ENCODE results near the gene PIGU.

Gene PIGU

GRCh38 chr20:34549291-34549928 is 127.5 kb downstream of the PIGU start:
- DNase-seq: no peak

DNA sequence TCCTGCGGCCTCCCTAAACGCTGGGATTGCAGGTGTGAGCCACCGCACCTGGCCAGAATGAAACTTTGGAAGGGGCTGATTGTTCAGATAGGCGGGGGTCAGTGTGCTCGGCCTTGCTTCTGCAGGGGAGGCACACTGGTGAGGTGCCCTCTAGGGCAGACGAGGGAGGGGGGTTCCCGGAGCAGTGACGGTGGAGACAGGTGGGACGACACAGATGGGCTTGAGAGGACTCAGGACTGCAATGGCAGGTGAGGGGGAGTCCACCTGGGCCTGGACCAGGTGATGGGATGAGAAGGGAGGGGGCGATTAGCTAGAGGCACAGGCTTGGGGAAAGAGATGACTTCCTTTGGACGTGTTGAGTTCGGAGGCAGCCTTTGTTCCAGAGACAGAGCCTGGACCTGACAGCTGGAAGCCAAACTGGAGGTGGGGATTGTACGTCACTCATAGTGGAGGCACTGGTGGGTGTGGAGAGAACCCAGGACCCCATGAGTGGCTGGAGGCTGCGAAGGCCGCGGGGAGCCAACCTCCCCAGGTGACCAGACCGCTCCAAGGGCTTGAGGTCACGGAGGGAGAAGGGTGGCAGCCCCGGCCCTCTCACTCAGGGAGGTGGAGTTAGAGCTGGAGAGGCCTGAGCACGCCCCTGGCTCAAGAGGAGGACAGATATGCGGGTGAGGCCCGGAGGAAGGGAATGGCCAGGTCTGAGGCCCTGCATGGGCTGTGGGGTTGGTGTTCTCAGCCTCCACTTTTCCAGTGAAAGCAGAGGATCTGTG is 128.9 kb downstream of the PIGU start:
- no peak for DNase-seq

GRCh38 chr20:34546751-34547181 is 130.1 kb downstream of the PIGU start:
- no peak for DNase-seq

DNA sequence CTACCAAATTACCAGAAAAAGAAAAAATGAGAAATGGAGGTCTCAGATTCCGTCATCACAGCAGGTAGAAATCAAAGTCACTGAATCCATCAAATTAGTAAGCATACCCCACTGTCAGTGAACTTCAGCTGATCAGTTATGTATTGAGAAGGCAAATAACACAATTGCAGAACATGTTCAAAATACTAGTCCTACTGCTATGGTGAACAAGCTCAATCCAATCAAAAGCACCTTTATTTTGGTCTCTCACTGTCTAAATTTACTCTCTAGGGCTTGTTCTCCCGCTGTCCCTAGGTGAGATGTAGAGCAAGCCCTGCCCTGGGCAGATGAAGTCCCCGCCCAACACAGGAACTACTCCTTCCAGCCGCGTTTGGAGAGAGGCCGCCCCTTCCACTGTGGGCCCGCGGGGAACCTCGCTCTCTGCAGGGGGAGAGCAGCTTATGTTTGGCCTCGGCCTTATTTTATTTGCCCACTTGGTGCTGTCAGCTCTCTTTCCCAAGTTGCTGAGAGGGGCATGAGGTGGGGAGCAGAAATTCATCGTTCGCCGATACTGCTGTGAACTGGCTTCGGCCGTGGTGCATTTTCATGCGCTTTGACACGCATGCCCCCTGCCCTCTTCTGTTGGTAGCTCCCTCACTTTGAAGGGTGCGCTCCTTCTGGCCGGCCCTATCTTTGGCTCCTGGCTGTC is 132.6 kb downstream of the PIGU start:
- no peak for DNase-seq

GRCh38 chr20:34543463-34544056 is 133.3 kb downstream of the PIGU start:
- no peak for DNase-seq

GRCh38 chr20:34542439-34542838 is 134.5 kb downstream of the PIGU start:
- DNase-seq: no peak

DNA sequence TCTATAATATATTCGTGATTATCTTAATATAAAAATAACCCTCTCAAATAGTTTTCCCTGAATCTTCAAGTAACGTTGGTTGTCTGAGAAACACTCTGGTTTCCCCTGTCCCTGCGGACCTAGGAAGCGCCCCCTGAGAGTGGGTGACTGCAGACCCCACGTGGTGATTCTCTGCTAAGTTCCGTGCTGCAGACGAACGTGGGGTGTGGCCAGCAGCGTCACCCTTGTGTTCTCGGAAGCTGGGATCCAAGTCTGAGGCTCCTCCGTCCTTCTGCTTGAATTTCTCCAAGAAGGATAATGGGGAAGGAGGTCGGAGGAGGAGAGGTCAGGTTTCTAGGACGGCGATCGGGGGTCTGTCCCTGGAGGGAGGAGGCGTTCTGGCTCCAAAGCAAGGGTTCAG is 135.0 kb downstream of the PIGU start:
- DNase-seq: no peak

DNA sequence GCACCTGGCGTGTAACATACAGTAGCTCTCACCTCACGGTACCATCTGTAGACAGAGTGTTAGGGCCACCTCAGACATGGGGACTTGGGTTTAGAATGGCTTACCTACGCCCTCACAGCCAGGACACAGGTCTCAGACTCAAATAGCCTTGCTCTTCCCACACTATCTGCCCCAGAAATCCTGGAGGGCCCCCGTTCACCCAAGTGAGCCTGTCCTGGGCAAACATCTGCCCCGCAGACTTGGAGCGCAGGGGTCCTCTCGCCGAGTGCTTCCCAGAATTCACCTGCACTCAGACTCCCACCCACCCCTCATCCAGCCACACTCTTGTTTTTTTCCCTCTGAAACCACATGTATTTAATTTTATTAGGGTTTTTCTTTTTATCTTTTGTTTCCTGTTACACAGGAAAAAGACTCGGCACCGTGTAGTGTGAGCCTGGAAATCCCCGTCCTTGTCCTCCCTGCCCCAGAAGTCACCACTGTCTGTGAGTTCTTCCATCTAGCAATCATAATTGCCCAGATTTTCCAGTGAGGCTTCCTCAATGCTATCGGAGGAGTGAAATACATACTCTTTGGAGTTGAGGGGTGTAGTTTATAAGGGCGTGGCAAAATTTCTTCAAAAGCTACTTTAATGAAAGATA is 135.5 kb downstream of the PIGU start:
- DNase-seq: no peak

- DNase-seq: no peak
These were observed 136.2 kb downstream of the PIGU start for GRCh38 chr20:34540596-34541263.

- no peak for DNase-seq
These were observed 137.1 kb downstream of the PIGU start for GRCh38 chr20:34539756-34540155.

GRCh38 chr20:34538671-34539123 is 138.2 kb downstream of the PIGU start:
- no peak for DNase-seq

- no peak for DNase-seq
These were observed 139.2 kb downstream of the PIGU start for GRCh38 chr20:34537651-34538050.

DNA sequence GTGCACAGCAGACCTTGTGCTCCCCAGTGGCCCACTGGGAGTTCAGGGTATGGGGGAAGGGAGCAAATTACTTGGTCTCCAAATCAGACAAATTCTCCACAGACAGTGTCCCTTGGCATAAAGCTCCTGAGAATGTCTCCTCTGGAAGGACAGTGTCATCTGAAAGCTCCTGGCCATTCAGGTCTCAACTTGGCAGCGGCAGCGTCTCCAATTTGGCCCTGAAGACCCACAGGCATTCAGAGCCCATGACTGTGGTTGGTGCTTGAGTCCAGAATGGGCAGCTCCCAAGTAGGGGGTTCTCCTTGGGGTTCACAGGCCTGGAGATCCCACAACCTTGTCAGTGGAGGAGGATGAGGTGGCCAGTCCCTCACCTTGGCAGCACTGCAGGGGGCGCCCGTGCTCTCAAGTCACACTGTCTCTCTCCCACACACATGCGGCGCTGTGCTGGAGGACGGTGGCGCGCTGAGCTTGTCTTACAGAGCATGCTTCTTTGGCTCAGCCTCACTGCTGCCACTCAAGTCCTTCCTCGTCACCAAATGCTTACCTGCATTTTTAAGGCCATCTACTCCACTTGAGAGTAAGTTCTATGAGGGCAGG is 140.0 kb downstream of the PIGU start:
- DNase-seq: no peak

DNA sequence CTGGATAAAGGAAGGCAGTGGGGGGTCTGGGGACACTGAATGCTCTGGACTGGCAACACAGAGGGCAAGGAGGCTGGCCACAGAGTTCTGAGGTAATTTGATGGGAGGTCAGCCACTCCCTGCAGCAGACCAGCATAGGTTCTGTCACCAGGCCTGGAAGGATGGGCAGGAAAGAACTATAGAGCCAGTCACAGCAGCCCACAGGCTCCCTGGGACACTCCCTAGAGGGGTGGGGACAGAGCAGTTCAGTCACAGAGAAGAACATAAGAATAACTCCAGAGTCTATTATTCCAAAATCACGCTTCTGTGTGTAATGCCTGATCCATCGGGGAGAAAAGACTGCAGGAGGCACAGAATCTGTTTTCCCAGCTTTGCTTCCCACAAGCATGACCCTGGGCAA is 141.0 kb downstream of the PIGU start:
- no peak for DNase-seq

DNA sequence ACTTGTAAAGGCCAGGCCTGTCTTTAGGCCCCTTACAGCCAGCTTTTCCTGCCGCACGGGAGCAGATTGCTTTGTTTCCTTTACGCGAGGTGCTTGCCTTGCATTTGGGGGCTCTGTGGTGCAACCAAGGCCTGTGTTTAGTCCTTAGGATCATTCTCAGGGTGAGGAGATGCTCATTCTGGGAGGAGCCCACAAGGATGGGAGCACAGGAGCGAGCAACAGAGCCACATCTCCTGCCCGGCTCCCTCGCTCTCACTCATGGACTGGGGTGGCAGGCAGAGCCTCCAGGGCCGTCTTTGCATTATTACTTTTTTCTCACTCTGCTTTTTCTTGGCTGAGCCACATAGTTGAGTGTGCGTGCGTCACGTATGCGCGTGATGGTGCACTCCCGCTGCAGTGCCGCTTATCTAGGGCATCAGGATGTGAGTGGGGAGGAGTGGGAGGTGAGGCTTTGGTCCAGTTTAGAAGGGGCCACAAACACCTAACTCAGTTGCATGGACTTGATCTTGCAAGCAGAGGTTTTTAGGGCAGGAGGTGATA is 141.5 kb downstream of the PIGU start:
- DNase-seq: no peak

DNA sequence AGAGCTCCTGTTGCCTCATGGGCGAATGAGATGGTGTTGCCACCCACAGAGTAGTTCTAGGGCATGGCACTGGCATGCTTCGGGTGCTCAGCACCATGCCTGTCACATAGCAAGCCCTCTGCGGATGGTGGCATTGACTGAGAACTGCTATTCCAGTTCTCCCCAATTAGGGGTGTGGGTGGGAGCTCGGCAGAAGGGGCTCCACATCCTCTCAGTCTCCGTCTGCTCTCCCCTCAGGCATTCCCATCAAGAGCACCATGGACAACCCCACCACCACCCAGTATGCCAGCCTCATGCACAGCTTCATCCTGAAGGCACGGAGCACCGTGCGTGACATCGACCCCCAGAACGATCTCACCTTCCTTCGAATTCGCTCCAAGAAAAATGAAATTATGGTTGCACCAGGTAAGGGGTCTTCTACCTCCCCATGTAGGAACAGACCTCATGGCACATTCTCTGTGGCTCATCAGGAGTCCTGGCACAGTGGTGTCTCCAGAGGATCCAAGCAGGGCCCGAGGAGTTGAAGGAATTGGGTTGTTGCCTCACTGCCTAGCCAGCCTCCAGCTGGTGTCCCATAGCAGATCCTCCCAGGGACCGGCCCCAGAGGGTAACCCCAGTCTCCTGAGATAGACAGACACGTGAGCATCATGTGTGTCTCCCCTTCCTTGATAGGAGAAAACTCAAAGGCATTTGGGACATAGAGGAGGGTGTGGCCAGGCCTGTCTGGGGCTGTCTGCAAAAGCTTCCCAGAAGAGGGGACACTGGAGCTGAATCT is 142.3 kb downstream of the PIGU start:
- DNase-seq: no peak

- no peak for DNase-seq
These were observed 144.1 kb downstream of the PIGU start for GRCh38 chr20:34532756-34533155.

DNA sequence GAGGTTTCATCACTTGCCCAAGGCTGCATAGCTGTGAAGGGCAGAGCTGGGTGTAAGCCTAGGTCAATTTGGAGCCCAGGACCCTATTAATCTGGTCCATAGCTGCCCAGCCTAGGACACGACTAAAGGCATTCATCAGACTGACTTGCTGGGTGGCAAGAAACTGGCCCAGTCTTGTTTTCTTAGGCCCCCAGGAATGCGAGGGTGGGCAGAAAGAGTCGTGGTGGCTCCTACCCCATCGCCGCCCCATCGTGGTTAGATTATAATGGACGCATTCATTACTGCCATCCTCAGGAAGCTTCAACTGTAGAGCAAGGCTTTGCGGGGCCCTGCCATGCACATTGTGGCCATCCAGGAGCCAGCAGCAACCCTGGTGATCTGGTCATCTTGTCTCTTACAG is 144.6 kb downstream of the PIGU start:
- DNase-seq: no peak

DNA sequence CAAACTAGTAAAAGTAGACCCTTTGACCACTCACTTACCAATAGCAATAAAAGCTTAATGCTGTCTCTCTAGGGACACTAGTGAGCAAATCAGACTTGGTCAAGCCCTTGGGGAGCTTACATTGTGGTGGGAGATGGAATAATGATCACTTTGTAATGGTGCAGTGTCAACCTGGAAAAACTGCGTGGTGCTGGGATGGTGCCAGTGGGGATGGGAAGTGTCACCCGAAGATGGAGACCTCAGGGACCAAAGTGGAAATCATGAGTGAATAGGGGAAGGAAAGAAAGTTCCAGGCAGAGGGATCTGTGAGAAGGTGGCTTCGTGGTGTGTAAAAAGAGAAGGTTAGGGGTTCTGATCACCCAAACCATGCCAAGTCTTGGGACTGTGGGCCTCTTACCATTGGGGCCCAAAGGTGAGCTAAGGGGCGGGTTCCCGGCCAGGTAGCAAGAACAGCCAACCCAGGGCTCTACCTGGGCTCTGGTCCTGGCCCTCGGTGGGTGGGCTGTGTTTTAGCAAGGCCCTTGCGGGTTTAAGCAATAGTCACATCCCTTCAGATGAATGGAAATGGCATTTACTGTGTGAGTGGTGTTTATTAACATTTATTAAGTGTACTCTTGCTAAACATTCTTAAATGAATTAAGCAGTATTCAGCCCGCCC is 145.2 kb downstream of the PIGU start:
- no peak for DNase-seq

DNA sequence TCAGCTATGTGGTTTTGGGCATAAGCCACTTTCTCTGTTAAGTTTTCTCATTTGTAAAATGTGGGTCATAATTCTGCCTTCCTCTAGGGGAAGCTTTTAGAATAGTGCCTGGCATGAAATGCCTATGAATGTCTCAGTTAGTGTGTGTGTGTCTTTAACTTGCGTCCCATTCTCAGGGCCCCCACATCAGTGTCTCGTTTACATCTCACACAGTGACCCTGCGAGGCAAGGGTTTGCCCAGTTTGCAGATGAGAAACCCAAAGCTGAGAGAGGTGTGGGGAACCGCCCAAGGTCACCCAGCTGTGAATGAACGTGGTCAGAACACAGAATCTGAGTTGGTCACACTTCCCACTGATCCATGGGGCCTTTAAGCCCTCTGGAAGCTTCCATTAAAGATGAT is 146.6 kb downstream of the PIGU start:
- no peak for DNase-seq
